ENCODE measurements around the gene SLC5A5. TPM values are rescaled to one million over a fixed set of nuclear protein-coding genes. Genes with fewer than 3 reads are reported as not detected.
A peak's percentile ranks its signal among the peaks of the same experiment; 100 is the strongest.

Gene SLC5A5
- total RNA-seq, 1 experiment from 2014 or later: not detected

- no peak for DNase-seq (ENCODE audit: low spot score)
These were observed 24.0 kb upstream of the SLC5A5 start, which contains the start of gene JAK3 for GRCh38 chr19:17847538-17848366. Gene JAK3, minus strand, starts transcription at chr19:17847982. Its CDS starts 3,565 bp downstream, at chr19:17844417.

- DNase-seq (ENCODE audit: low spot score): no peak
These were observed 23.0 kb upstream of the SLC5A5 start for GRCh38 chr19:17848595-17849292.

GRCh38 chr19:17854061-17854460, 17.7 kb upstream of the SLC5A5 start:
- no peak for DNase-seq (ENCODE audit: low spot score)

- DNase-seq (ENCODE audit: low spot score): peak; percentile 77
These were observed 16.2 kb upstream of the SLC5A5 start for GRCh38 chr19:17855280-17856152.

- peak; percentile 100 for DNase-seq (ENCODE audit: low spot score)
These were observed 12.0 kb upstream of the SLC5A5 start, which contains the start of gene RPL18A for GRCh38 chr19:17859533-17860330. Gene RPL18A, plus strand, starts transcription at chr19:17859910. Its CDS starts 47 bp downstream, at chr19:17859957.

- DNase-seq (ENCODE audit: low spot score): no peak
These were observed 11.3 kb upstream of the SLC5A5 start for GRCh38 chr19:17860331-17860992.

GRCh38 chr19:17860993-17861360, 10.8 kb upstream of the SLC5A5 start:
- DNase-seq (ENCODE audit: low spot score): no peak

GRCh38 chr19:17861542-17862402, 10.0 kb upstream of the SLC5A5 start:
- no peak for DNase-seq (ENCODE audit: low spot score)

GRCh38 chr19:17862711-17863519, 8.8 kb upstream of the SLC5A5 start:
- DNase-seq (ENCODE audit: low spot score): no peak

- no peak for DNase-seq (ENCODE audit: low spot score)
These were observed 8.1 kb upstream of the SLC5A5 start for GRCh38 chr19:17863520-17864182.

- peak; percentile 61 for DNase-seq (ENCODE audit: low spot score)
These were observed 6.1 kb upstream of the SLC5A5 start for GRCh38 chr19:17865364-17866311.

- DNase-seq (ENCODE audit: low spot score): no peak
These were observed 5.3 kb upstream of the SLC5A5 start for GRCh38 chr19:17866312-17866963.

- no peak for DNase-seq (ENCODE audit: low spot score)
These were observed 4.7 kb upstream of the SLC5A5 start for GRCh38 chr19:17866964-17867486.

GRCh38 chr19:17868669-17869068, 3.1 kb upstream of the SLC5A5 start:
- no peak for DNase-seq (ENCODE audit: low spot score)

GRCh38 chr19:17869114-17869608, 2.6 kb upstream of the SLC5A5 start:
- DNase-seq (ENCODE audit: low spot score): no peak

All from H4 (cell line).